Astrocyte of the hippocampus (primary cell): Measurements from ENCODE around the gene LTC4S.
"Not testable (repeated sequence)": the region's sequence is repeated elsewhere in the genome, so short reads cannot be mapped to it uniquely, and the experiment has no call there.

Source experiments
- DNase-seq: peaks from one replicate; pipeline ENCODE4 v3.0.0; 2011; ENCODE audit warnings: low read depth, low spot score

Gene LTC4S

GRCh38 chr5:179769796-179770195, 24.0 kb upstream of the LTC4S start:
- DNase-seq: no peak

- DNase-seq: no peak
Observed at GRCh38 chr5:179771311-179771895, 22.4 kb upstream of the LTC4S start.

- DNase-seq: no peak
Observed at GRCh38 chr5:179772351-179772750, 21.4 kb upstream of the LTC4S start.

GRCh38 chr5:179773686-179774040, 20.1 kb upstream of the LTC4S start:
- DNase-seq: no peak

- no peak for DNase-seq
Observed at GRCh38 chr5:179774442-179774841, 19.3 kb upstream of the LTC4S start.

- DNase-seq: no peak
Observed at GRCh38 chr5:179776411-179776938, 17.3 kb upstream of the LTC4S start.

- DNase-seq: no peak
Observed at GRCh38 chr5:179777456-179777855, 16.3 kb upstream of the LTC4S start.

- no peak for DNase-seq
Observed at GRCh38 chr5:179777909-179778308, 15.9 kb upstream of the LTC4S start.

- no peak for DNase-seq
Observed at GRCh38 chr5:179778591-179778990, 15.2 kb upstream of the LTC4S start.

- no peak for DNase-seq
Observed at GRCh38 chr5:179779826-179780225, 14.0 kb upstream of the LTC4S start.

GRCh38 chr5:179780362-179780761, 13.4 kb upstream of the LTC4S start:
- no peak for DNase-seq

GRCh38 chr5:179781846-179782245, 11.9 kb upstream of the LTC4S start:
- DNase-seq: no peak

GRCh38 chr5:179783128-179783527, 10.7 kb upstream of the LTC4S start:
- no peak for DNase-seq

- no peak for DNase-seq
Observed at GRCh38 chr5:179786861-179787260, 6.9 kb upstream of the LTC4S start.

- no peak for DNase-seq
Observed at GRCh38 chr5:179788193-179788854, 5.5 kb upstream of the LTC4S start.

GRCh38 chr5:179789278-179789677, 4.5 kb upstream of the LTC4S start:
- not testable (repeated sequence) for DNase-seq

- no peak for DNase-seq
Observed at GRCh38 chr5:179791881-179792611, 1.7 kb upstream of the LTC4S start.

GRCh38 chr5:179792612-179793467, 946 bp upstream of the LTC4S start:
- DNase-seq: no peak

GRCh38 chr5:179794171-179794570, 385 bp downstream of the LTC4S start:
- DNase-seq: no peak

- DNase-seq: no peak
Observed at GRCh38 chr5:179794575-179794974, 789 bp downstream of the LTC4S start.

- DNase-seq: peak; percentile 30
Observed at GRCh38 chr5:179795049-179795862, 1.5 kb downstream of the LTC4S start.
